Keratinocyte (primary cell): ENCODE results near the gene RHBDF1. TPM values are rescaled to one million over a fixed set of nuclear protein-coding genes. Genes with fewer than 3 reads are reported as not detected.

ENCODE experiments used
- DNase-seq: peaks from one replicate; pipeline ENCODE4 v3.0.0-alpha.2; 2011; ENCODE audit warnings: low read depth, missing footprints, low spot score
- FAIRE-seq: peaks from 2 replicates; lab custom pipeline; 2011; peaks lifted over from hg19 to GRCh38; lab: Jason Lieb, UNC
- H2AFZ ChIP-seq: 2 replicates; pipeline ENCODE4 v1.6.0; 2012; ENCODE audit warnings: low read length, control low read depth, inconsistent platforms; ENCODE audit not compliant: control insufficient read depth
- H3K27ac ChIP-seq: 2 replicates; pipeline ENCODE4 v1.5.1; 2011; ENCODE audit warnings: low read length; ENCODE audit not compliant: control insufficient read depth, insufficient read depth
- H3K27me3 ChIP-seq: 3 replicates; pipeline ENCODE4 v1.6.0; 2011; ENCODE audit warnings: low read length; ENCODE audit not compliant: control insufficient read depth, insufficient read depth; ENCODE audit errors: extremely low read depth
- H3K36me3 ChIP-seq, 2 experiments: 2 replicates in 1 of 2; 3 replicates in 1 of 2; pipeline ENCODE4 v1.5.1; 2011; ENCODE audit warnings: low read length in 2 of 2, mild to moderate bottlenecking in 1 of 2; ENCODE audit not compliant: control insufficient read depth in 2 of 2, insufficient read depth in 2 of 2; ENCODE audit errors: extremely low read depth in 1 of 2
- H3K4me1 ChIP-seq: 3 replicates; pipeline ENCODE4 v1.5.1; 2011; ENCODE audit warnings: low read length; ENCODE audit not compliant: control insufficient read depth, insufficient read depth; ENCODE audit errors: extremely low read depth
- H3K4me2 ChIP-seq: 3 replicates; pipeline ENCODE4 v1.6.0; 2011; ENCODE audit warnings: low read depth, low read length; ENCODE audit not compliant: control insufficient read depth, insufficient read depth; ENCODE audit errors: extremely low read depth
- H3K4me3 ChIP-seq, 3 experiments: fragments of 200-600 bp in 1 of 3; sonication (generic) in 1 of 3; 2 replicates in 2 of 3; 3 replicates in 1 of 3; pipeline ENCODE4 v1.5.1; 2011 to 2016; ENCODE audit warnings: low read length in 3 of 3, mild to moderate bottlenecking in 3 of 3, control low read depth in 2 of 3, inconsistent platforms in 1 of 3, low read depth in 1 of 3, mixed read lengths in 1 of 3, mixed run types in 1 of 3, moderate library complexity in 1 of 3; ENCODE audit not compliant: control insufficient read depth in 2 of 3, insufficient read depth in 2 of 3; ENCODE audit errors: extremely low read depth in 1 of 3
- H3K79me2 ChIP-seq: 2 replicates; pipeline ENCODE4 v1.6.0; 2012; ENCODE audit warnings: low read length; ENCODE audit not compliant: control insufficient read depth, insufficient read depth
- H3K9ac ChIP-seq: 3 replicates; pipeline ENCODE4 v1.6.0; 2011; ENCODE audit warnings: low read length; ENCODE audit not compliant: control insufficient read depth, insufficient read depth; ENCODE audit errors: extremely low read depth
- H3K9me1 ChIP-seq: 3 replicates; pipeline ENCODE4 v1.6.0; 2011; ENCODE audit warnings: low read length; ENCODE audit not compliant: control insufficient read depth, insufficient read depth; ENCODE audit errors: extremely low read depth
- H3K9me3 ChIP-seq: 2 replicates; pipeline ENCODE4 v1.5.1; 2012; ENCODE audit warnings: low read depth, low read length; ENCODE audit not compliant: control insufficient read depth
- H4K20me1 ChIP-seq: 3 replicates; pipeline ENCODE4 v1.6.0; 2011; ENCODE audit warnings: low read length; ENCODE audit not compliant: control insufficient read depth, insufficient read depth; ENCODE audit errors: extremely low read depth
- CTCF ChIP-seq, 3 experiments: IDR thresholded peaks in 1 of 3; conservative IDR thresholded peaks in 1 of 3; optimal IDR thresholded peaks in 1 of 3; 2 replicates in 2 of 3; 3 replicates in 1 of 3; pipeline versions ENCODE3 to v1.5.1; 2011; ENCODE audit warnings: low read length in 3 of 3, mild to moderate bottlenecking in 3 of 3, moderate library complexity in 2 of 3, control low read depth in 1 of 3, inconsistent platforms in 1 of 3; ENCODE audit not compliant: insufficient read depth in 2 of 3; ENCODE audit errors: extremely low read depth in 1 of 3
- EZH2 ChIP-seq: IDR thresholded peaks from one replicate; pipeline ENCODE4 v1.6.1; 2012; ENCODE audit warnings: inconsistent platforms, mild to moderate bottlenecking, low read length, moderate library complexity
- dilution Hi-C: fragments of 300-500 bp; cut with MboI; formaldehyde crosslinking; loops from one replicate; pipeline ENCODE4 v1.7.0; 2020; ENCODE audit warnings: low sequenced_read_pairs; ENCODE audit not compliant: extremely low pct_ligation_motif_present
- polyA plus RNA-seq, 5 experiments: library from polyadenylated mRNA; depleted of rRNA in 3 of 5; stranded (reverse) in 3 of 5; stranded (forward) in 1 of 5; unstranded in 1 of 5; fragments of >200 nt; gene quantifications; 1 replicate in 1 of 5; 2 replicates in 3 of 5; 3 replicates in 1 of 5; pipeline versions ENCODE4 v1.2.1 to v1.2.3, GENCODE V29; 2011 to 2012; ENCODE audit warnings: missing spikeins in 2 of 5, low read depth in 1 of 5, low replicate concordance in 1 of 5

RHBDF1 gene
- polyA plus RNA-seq, 1 donor (not counting 4 experiments of a cell fraction or from before 2014, with no cell fraction given) = 20.4 TPM

GRCh38 chr16:67884-68789, 4.3 kb downstream of the RHBDF1 start:
- Histone ChIP-seq H3K27ac (no peak overlapping the region), H3K9me3 (no peaks in the 10 kb centered on the region), H3K27me3 (no peaks in the 10 kb centered on the region), H3K9ac (no peak overlapping the region), H3K79me2 (peaks cover 28% of the 10 kb centered on the region), H3K4me2 (no peak overlapping the region), H3K4me1 (peaks cover 15% of the 10 kb centered on the region), H2AFZ (no peak overlapping the region), H3K4me3 (no peak overlapping the region), H3K9me1 (peaks cover 3% of the 10 kb centered on the region), H4K20me1 (peaks cover 4% of the 10 kb centered on the region), H3K36me3 (peaks cover 7 to 18% of the 10 kb centered on the region in 2 experiments)
- dilution Hi-C loops = no loop called here
- TF ChIP-seq EZH2 (no peak), CTCF (optimal IDR thresholded peaks at IDR 0.05 in 1 of 3, IDR thresholded peaks at IDR 0.05 in 1 of 3, conservative IDR thresholded peaks at IDR 0.05 in 1 of 3; ENCODE audit: extremely low read depth in 1 of 3, insufficient read depth in 2 of 3, low read length in 3 of 3) (no peak)
- FAIRE-seq (no peak), DNase-seq (no peak)

- Histone ChIP-seq H3K36me3 (peaks cover 10 to 23% of the 10 kb centered on the region in 2 experiments), H3K27ac (no peak overlapping the region), H3K9ac (no peak overlapping the region), H3K9me1 (peaks cover 3% of the 10 kb centered on the region), H2AFZ (no peak overlapping the region), H3K4me1 (peaks cover 9% of the 10 kb centered on the region), H3K79me2 (peaks cover 28% of the 10 kb centered on the region), H3K4me3 (no peak overlapping the region), H3K9me3 (no peaks in the 10 kb centered on the region), H3K4me2 (no peak overlapping the region), H4K20me1 (peaks cover 4% of the 10 kb centered on the region), H3K27me3 (no peaks in the 10 kb centered on the region)
- DNase-seq (no peak), FAIRE-seq (no peak)
- TF ChIP-seq EZH2 = no peak
- dilution Hi-C loops = no loop called here
Measured at GRCh38 chr16:67183-67791, 5.1 kb downstream of the RHBDF1 start.
